Fibroblast of mammary gland (primary cell): ENCODE measurements around the gene VPS13D.
A peak's percentile ranks its signal among the peaks of the same experiment; 100 is the strongest.

Source experiments
- DNase-seq: peaks from one replicate; pipeline ENCODE4 v3.0.0-alpha.2; 2010; ENCODE audit warnings: low read depth
- H3K4me3 ChIP-seq: 2 replicates; pipeline ENCODE4 v1.5.1; 2011; ENCODE audit warnings: low read depth, mild to moderate bottlenecking, low read length, moderate library complexity; ENCODE audit not compliant: control insufficient read depth
- TF ChIP-seq, protein P1 (sequence below): conservative IDR thresholded peaks from 2 replicates; pipeline ENCODE4 v1.5.1; 2011; ENCODE audit warnings: low read depth, low read length, inconsistent platforms; ENCODE audit not compliant: control insufficient read depth, insufficient read depth

VPS13D gene

DNA sequence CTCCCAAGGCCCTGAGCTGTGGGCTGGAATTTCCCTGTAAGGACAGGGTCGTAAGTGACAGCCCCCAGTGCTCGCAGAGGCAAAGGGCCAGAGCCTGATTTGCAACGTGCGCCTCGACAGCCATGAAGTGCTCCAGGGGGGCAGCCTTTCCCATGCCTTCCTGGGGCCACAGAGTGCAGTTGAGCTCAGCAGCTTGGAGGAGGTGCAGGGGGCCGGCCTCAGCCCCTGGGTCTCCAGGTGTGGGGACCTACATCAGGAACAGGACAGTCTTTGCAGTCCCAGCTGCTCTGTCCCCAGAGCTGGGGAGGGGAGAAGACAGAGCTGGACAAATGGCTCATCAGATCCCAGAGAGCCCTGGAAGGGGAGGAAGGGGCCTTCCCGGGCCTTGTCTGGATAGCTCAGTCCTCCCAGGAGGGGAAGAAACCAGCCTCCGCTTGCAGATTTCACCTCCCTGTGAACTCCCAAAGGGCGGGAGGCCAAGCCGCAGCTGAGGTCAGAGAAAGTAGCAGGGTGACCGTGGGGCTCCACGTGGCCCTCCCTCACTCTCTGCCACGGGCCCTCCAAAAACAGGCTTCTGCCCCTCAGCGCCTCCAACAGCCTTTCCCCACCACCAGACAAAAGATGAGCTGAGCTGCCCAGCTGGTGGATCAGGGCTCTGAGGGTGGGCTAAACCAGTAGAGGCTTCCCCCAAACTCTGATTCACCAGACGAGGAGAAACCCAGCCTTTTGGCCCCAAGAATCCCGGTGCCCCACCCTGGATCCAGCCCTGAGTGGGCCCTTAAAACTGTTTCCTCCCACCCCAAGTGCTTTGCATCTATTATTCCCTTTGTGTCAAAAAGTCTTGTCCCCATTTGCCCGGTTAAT lies 311.7 kb downstream of the VPS13D start:
- H3K4me3 ChIP-seq, result no peak overlapping the region
- peak; percentile 65 for DNase-seq
- TF ChIP-seq, protein P1, sequence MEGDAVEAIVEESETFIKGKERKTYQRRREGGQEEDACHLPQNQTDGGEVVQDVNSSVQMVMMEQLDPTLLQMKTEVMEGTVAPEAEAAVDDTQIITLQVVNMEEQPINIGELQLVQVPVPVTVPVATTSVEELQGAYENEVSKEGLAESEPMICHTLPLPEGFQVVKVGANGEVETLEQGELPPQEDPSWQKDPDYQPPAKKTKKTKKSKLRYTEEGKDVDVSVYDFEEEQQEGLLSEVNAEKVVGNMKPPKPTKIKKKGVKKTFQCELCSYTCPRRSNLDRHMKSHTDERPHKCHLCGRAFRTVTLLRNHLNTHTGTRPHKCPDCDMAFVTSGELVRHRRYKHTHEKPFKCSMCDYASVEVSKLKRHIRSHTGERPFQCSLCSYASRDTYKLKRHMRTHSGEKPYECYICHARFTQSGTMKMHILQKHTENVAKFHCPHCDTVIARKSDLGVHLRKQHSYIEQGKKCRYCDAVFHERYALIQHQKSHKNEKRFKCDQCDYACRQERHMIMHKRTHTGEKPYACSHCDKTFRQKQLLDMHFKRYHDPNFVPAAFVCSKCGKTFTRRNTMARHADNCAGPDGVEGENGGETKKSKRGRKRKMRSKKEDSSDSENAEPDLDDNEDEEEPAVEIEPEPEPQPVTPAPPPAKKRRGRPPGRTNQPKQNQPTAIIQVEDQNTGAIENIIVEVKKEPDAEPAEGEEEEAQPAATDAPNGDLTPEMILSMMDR, result no peak

DNA sequence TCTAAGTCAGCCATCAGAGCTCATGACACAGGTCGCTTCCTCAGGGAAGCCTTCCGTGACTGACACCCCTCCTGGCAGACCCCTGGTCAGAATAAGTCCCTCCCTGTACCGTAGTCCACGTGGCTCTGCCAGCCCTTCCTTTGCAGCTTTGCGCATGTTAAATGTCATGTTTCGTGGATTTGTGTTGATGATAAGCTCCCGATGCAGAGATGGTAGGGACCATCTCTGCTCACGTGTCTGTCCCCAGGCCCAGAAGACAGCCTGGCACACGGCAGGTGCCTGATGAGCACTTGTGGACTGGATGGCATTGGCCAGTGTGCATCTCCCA lies 312.3 kb downstream of the VPS13D start:
- no peak for DNase-seq
- TF ChIP-seq, protein P1, result no peak
- no peak overlapping the region for H3K4me3 ChIP-seq

DNA sequence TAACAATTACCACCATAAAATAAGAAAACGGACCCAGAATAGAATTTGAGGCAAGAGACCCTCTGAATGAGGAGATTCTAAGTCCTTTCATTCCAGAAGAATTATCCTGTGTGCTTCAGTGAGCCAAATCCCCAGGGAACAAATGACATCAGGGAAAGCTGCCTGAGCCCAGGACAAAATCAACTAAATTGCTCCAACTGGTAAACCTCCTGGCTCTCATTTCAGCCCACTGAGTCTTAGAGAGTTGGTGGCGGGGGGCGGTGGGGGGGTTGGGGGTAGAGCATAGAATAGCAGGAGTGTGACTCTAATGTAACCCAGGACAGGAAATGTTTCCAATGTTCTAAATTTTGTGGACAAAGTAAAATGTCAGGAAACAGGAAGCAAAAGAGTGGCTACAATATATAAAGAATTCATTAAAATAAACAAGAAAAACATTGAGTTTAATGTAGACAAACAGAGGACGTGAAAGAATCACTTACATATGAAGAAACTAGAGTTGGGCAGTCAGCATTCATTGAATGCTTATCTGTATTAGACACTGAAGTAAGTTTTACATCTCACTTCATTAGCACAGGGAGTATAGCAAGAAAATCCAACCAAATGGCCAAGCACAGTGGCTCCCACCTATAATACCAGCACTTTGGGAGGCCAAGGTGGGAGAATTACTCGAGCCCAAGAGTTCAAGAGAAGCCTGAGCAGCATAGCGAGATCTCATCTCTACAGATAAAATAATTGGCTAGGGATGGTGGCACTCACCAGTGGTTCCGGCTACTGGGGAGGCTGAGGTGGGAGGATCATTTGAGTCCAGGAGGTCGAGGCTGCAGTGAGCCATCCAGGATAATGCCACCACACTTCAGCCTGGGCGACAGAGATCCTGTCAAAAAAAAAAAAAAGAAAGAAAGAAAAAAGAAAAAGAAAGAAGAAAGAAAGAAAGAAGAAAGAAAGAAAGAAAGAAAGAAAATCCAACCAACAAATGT lies 313.1 kb downstream of the VPS13D start:
- no peak for DNase-seq
- H3K4me3 ChIP-seq, result no peak overlapping the region

GRCh38 chr1:12543740-12544154 lies 313.9 kb downstream of the VPS13D start:
- DNase-seq, result no peak
- H3K4me3 ChIP-seq, result no peak overlapping the region
- TF ChIP-seq, protein P1, result no peak

More for the DNA sequence above, 313.1 kb downstream of the VPS13D start:
- TF ChIP-seq, protein P1, result no peak

DNA sequence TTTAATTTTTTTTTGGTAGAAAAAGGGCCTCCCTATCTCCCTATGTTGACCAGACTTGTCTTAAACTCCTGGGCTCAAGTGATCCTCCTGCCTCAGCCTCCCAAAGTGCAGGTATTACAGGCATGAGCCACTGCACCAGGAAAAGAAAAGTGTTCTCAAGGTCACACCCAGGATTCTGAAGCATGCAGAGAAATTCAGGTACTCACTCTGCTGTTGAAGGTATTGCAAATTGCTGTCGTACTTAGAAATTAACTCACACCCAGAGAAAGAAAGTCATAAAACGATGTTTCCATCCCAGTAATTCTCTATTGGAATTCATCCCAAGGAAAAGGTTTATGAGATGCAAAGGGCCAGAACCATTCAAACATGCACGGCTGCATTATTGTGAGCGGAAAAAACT lies 314.5 kb downstream of the VPS13D start:
- TF ChIP-seq, protein P1, result no peak
- H3K4me3 ChIP-seq, result no peak overlapping the region
- no peak for DNase-seq

- H3K4me3 ChIP-seq, result no peak overlapping the region
- DNase-seq, result no peak
- TF ChIP-seq, protein P1, result no peak
Observed at GRCh38 chr1:12544992-12545391, 315.2 kb downstream of the VPS13D start.
